SW480 (cell line): Measurements from ENCODE around the gene TACR2.
"Not testable (repeated sequence)": the region's sequence is repeated elsewhere in the genome, so short reads cannot be mapped to it uniquely, and the experiment has no call there.

Experiments used
- DNase-seq: peaks from one replicate; pipeline ENCODE4 v3.0.0-alpha.2; 2016; ENCODE audit warnings: low spot score

TACR2 gene

DNA sequence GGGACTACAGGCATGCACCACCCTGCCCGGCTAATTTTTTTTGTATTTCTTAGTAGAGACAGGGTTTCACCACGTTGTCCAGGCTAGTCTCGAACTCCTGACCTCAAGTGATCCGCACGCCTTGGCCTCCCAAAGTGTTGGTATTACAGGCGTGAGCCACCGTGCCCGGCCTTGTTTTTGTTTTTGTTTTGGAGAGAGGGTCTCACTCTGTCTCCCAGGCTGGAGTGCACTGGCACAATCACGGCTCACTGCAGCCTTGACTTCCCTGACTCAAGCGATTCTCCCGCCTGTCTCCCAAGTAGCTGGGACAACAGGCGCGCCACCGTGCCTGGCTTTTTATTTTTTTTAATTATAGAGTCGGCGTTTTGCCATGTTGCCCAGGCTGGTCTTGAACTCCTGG is 33.7 kb upstream of the TACR2 start:
- DNase-seq = not testable (repeated sequence)

DNA sequence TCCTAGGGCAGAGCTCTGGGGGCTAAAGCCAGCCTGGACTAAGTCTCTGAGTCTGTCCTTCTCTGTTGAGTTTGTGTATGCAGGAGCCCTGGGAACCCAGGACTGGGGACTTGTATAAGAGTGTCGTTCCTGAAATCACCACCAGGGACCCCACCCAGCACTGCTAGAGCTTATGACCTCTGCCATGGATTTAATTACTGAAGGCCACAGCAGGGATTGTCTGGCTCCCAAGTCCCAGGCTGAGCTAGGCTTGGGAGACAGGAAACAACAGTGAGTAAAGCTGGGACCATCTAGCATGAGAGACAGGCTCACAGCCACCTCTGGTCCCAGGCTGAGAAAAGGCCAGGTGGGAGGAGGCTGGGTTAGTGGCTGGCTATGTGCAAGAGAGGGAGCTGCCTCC is 33.1 kb upstream of the TACR2 start:
- DNase-seq = peak; percentile 77

DNA sequence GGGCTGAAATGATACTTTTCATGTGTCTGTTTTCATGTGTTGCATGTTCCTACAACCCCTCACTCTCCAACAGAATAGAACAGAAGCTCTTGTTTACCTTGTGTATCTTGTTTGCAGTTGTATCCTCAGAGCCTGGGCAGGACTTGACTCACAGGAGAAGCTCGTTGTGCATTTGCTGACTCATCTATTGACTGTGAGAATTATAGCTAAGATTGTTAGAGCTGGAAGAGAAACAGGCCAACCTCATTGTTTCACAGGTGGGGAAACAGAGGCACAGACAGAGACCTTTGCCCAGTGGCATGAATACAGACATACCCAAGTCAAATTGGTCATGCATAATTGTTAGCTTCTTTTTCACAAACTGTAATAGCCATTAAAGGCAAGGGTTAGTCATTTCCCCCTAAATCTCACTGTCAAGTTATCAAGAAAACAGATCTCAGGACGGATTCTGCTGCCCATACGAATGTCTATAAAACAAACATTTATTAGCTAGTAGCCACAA is 30.0 kb upstream of the TACR2 start:
- DNase-seq = peak; percentile 80

DNA sequence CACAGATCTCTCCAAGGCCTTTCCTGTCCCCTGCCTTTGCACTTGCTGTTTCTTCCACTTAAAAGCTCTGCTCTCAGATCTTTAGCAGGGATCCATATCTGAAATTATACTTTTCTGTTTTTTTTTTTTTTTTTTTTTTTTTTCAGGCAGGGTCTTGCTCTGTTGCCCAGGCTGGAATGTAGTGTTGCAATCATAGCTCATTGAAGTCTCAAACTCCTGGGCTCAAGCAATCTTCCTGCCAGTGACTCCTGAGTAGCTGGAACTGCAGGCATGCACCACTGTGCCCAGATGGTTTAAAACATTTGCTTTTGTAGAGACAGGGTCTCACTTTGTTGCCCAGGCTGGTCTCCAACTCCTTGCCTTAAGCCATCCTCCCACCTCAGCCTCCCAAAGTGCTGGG is 29.5 kb upstream of the TACR2 start:
- no peak for DNase-seq

DNA sequence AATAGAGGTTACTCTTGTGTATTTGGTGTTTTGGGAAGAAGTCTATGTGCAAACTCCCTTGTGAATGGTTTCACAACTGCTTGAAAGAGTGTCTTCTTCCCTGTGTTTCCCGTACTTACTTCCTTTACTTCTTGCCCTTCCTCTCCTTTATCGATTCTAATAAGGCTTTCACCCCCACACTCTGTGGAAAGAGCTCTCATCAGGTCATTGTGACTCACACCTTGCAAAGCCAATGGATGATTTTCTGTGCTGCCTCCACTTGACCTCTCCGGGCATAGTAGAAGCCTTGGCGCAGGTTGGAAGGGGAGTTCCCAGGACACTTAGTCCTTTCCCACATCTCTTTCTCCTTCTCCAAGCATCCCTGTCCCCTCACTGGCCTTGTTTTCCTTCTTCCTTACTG is 28.3 kb upstream of the TACR2 start:
- DNase-seq = no peak

DNA sequence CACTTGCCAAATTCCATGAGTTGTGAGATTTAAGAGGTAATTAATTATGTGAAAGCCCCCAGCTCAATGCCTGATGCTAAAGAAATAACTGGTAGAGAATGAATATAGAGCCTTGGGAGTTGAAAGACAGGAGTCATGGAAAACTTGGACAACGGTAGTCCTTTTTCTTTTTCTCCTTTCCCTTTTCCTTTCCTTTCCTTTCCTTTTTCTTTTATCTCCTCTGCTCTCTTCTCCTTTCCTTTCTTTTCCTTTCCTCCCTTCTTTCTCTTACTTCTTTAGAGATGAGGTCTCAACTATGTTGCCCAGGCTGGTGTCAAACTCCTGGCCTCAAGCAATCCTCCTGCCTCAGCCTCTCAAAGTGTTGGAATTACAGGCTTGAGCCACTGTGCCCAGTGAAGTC is 26.6 kb upstream of the TACR2 start:
- no peak for DNase-seq

DNA sequence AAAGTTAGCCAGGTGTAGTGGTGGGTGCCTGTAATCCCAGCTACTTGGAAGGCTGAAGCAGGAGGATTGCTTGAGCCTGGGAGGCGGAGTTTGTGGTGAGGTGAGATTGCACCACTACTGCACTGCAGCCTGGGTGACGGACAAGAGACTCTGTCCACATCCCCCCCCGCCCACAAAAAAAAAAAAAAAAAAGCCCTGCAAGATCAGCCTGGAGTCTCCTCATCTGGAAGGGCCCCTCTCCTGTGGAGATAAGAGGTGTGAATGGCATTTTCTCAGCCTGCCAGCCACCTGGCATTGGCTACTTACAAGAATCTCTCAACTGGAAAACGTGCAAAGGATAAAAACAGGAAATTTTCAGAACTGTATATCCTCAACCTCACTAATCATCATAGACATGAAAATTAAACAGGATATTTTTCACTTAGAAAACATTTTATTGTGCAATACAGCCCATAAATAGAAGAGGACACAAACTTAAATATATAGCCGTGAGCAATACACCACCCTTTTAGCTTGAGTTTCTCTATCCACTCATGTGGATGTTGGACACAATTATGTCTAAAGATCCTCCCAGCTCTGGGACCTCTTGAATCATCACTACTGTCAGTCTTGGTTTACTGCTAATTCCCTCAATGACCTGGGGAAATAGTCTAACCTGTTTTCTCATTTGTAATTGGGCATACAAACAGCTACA is 23.2 kb upstream of the TACR2 start:
- peak; percentile 35 for DNase-seq

DNA sequence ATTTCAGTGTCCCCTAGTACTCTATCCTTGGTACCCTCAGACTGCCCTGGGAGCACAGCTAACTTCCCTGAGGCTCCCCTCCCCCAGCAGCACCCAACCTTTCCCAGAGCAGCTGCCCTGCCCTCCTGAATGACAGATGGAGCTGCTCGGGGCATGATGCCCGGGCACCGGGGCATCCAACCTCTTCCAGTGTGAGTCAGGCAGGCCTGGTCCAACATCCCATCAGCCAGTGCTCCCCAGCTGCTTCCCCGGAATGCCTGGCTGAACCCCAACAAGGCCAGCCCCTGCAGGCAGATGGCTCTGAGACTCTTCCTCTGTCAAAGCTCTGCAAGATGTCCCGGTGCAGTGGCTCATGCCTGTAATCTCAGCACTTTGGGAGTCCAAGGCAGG is 22.6 kb upstream of the TACR2 start:
- no peak for DNase-seq

DNA sequence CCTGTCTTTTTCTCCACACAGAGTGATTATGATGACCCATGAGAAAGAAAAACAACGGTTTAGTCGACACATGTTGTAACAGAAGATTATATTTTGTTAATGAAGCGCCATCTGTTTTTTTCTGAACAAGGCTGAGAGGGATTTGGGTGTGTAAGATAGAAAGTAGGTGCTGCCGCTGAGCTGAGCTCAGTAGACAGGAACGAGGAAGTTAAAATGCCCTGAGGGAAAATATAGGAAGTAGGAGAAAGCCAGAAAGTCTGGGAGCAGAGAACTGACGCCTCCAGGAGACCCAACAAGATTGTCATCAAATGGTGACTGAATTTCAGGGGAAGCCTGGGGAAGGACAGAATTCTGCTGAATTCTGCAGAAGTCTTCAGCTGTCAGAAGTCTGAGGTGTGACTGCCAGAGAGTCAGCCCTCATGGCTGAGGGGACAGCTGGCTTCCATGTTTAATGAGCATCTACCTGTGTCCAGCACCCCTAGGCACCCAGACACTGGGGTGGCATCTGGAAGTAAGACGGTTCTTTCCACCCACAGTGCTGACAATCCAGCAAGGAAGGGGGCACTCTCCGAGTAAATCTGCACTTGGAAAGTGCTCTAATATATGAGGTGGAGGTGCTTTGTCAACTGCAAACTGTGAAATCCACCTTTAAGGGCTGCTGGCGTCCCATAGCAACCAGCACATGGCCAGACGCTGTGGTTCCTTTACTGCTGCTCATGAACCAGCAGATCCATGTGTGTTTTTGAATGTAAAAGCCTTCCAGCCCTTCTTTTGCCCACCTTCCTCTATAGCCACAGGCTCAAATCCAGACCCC is 22.0 kb upstream of the TACR2 start:
- peak; percentile 39 for DNase-seq

DNA sequence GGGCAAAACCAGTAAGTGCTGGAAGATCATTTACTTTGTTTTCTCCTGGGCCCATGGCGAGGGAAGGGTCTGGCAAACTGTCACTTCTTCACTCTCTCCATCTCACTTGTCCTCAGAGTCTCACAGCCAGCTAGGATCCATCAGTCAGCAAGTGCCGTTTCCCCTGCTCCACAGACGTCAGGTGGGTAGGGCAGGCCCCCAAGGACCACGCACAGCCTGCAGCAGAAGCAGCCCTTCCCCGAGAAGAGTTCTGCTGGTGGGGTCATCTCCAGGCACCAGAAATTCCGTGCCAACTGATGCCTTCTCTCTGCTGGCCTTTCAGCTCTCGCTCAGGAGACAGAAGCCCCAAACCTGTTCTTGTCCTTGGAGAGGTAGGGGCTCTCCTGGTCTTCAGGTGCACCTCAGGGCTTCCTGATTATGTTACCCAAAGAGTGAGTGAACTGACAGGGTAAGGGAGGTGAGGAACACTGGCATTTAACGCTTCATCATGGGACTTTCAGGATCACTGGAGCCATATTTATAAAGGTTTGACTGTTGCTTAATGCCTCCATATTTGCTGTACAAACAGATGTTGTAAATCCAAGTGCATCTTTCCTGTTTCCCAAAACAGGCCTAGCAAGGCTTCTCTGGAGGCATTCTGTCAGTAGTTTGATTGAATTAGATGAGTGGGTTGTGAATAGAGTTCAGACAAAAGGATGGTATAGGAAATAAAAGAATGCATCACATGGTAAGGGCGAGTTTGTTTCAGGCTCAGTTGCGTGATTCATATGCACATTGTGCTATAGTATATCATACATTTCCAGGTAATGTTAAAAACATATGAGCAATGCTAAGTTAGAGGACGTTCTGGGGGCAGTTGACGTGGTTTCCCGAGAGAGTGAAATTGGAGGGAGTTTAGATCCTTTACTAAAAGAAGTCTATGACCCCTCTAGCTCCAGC is 20.9 kb upstream of the TACR2 start:
- no peak for DNase-seq

DNA sequence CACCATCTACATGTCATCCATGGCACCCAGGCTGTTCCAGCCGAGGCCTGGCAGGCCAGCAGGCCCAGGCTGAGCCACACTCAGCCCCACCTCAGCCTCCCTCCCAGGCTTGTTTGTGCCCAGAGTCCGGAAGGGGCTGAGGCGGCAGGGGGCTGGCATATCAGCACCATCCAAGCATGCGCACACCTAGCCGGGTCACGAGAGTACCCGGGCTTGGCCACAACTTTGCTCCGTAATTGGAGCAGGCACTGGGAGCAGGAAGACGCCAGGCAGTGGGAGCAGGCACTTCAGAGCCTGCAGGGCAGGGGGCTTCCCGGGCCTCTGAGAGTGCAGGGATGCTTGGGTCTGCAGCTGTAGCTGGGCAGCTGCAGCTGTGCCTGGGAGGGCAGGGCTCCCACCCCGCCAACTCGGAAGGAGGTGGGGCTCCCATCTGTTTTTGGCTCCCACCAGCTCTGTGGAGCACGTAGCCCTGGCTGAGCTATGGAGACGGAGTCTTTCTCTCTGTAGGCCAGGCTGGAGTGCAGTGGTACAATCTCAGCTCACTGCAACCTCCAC is 19.3 kb upstream of the TACR2 start:
- no peak for DNase-seq

DNA sequence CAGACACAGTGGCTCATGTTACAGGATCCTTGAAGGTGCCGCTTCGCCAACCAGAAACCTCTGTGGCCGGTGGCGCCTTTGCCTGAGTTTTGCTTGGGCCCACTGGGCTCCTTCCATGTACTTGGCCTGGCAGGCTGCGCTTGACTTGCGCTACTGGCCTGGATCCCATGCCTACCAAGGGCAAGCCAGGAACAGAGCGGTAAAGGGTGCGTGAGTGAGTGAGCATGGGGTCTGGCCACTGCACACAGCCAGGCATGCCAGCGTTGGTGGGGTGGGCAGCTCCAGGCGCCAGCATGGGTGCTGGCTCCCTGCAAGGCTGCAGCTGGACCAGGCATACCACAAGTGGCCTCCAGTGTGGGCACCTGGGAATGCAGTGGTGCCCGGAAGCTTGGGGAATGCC is 18.2 kb upstream of the TACR2 start:
- DNase-seq = no peak

DNA sequence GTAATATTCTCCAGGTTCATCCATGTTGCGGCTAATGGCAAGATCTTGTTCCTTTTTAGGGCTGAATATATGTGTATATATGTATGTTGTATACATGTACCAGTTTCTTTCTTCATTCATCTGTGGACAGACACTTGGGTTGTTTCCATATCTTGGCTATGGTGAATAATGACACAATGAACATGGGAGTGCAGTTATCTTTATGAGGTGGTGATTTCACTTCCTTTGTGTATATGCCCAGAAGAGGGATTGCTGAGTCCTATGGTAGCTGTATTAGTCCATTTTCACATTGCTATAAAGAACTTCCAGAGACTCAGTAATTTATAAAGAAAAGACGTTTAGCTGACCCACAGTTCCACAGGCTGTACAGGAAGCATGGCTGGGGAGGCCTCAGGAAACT is 17.5 kb upstream of the TACR2 start:
- no peak for DNase-seq

DNA sequence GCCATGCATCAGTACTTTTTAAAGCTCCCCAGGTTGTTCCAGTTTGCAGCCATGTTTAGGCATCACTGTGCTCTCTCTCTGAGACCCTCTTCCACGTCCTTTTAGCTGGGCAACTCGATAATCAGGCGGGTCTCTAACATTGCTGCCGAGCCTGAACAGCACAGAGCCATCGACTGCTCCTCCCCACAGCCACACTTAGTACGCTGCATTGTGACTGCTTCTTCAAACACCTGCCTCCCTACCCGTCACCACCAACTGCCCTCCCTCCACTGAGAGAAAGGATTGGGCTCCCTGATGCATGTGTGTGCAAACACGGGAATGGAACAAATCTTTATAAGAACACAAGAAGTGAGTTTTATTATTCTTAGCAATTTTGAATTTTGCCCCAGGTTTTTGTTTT is 11.4 kb upstream of the TACR2 start:
- peak; percentile 20 for DNase-seq

DNA sequence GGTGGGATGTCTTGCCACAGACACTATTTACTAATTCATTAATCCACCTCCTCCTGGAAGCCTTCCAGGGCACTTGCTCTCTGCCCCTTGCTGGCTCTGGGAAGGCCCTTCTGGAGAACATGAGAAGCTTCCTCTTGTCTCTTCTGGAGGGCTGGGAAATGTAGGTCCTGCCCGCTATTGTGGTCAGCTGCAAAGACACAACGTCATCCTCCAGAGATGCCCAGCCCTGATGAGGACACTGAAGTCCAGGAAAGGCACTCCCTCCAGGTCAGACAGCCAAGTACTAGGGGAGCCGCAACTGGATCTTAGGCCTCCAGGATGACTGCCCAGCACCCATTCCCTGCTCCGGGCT is 9.6 kb upstream of the TACR2 start:
- no peak for DNase-seq

DNA sequence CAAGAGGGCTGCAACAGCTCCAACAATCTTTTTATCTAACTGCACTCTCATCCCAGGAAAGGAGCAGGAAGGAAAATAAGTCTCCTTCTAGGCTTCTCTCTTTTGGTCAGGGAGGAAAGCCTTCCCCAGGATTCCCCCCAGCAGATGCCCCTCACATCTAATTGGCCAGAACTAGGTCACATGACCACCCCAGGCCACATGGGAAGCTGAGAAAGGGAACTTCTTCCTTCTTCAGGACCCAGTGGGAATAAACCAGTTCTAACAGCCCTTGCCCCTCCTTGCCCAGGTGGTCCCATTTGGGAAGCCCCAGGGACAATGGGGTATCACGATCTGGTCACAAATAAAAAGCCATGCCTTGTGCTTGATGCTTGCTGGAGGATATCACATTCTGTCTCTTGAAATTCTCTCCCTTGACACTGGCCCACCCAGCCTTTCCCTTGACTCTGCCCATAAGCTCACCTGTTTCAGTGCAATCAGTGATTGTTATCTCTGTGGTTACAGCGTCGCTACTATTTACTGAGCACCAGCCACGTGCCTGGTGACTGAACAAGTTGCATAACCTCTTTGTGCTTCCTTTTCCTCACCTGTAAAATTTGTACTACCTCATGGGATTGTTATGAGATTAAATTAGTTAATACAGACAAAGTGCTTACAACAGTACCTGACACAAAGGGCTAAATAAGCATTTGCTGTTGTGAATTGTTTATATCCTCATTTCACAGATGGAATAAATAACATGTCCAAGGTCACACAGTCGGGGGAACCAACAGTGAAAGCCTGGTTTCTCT is 9.0 kb upstream of the TACR2 start:
- peak; percentile 77 for DNase-seq

DNA sequence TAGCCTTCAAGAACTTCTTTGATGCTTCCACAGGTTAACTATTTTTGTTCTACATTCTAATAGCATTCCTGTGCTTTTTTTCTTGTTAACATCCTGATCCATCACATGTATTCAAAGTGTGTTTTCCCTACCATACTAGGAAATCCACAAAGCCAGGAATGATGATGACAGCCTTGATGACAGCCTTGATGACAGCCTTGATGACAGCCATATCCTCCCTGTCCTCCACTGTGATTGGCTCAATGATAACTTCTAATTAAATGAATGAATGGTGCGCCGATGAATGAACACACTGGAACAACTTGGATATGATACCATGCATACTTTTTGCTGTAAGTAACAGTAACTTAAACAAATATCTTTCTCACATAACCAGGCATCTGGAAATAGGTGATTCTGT is 8.3 kb upstream of the TACR2 start:
- no peak for DNase-seq

DNA sequence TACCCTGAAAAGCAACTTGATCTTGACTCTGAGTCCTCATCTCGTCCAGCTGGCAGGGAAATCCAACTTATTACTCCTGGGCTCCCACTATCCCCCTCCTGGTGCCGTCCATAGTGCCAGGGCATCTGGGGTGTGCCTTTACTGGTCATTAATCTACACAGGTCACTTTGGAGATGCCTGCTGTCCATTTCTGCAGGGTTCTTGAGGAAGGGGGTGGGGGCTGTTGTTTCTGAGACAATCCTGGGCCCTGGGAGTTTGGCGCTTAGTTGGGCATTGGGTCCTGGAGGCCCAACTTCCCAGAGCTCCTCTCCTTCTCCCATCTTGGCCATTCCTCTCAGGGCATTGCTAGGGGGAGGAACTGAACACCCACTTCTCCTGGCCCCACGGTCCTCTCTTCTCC is 6.0 kb upstream of the TACR2 start:
- DNase-seq = no peak

DNA sequence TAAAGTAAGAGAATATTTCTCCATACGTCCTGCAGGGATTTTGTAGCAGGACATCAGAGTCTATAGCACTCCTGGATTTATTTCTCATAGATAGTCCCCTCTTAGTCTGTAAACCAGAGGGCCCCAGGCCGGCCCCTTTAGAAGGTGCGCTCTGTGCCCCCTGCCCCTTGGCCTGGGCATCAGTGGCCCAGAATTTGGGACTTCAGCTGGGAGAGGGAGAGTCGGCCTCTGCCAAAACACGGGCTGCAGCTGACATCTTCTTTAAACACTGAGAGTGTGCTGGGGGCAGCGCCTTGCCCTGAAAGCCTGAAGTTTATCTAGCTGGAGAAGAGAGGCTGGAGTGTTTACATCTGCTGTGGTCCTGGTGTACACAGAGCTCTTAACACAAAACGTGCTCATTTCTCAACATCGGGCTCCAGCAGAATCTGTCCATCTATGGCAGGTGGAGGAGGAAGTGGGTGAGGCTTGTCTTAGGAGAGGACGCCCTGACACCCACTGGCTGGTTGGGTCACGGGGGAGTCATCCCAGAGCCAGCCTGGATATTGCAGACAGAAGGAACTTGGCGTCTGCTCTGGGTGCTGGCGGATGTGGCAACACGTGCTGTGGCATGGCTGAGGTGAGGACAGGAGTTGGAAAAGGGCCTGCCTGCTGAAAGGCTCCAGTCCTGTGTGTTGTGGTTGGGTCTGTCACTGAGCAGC is 5.0 kb upstream of the TACR2 start:
- no peak for DNase-seq

DNA sequence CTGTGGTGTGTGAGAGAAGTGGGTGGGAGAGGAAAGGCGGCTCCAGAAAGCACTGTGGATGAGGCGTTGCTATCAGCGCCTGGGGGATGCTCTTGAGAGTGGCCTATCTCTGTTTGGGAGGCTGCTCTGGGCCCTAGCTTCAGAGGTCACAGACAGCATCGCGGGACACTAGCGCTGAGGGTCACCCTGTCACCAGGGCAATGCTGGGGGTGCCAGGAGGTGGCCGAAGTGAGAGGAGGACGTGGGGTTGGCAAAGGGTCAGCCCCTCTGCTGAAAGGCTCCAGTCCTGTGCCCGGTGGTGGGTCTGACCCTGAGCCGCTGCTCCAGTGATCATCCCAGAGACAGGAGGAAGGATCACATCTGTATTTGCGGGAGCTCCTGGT is 3.0 kb upstream of the TACR2 start:
- no peak for DNase-seq
